HepG2 (cell line): ENCODE data around the gene GAREM2. TPM values are rescaled to one million over a fixed set of nuclear protein-coding genes. Genes with fewer than 3 reads are reported as not detected.

Source experiments
- ATF5 ChIP-seq: sonication (generic); formaldehyde crosslinking; IDR thresholded peaks from 2 replicates; pipeline ENCODE4 v1.4.0; 2020; ENCODE audit warnings: mild to moderate bottlenecking, low read depth, missing genetic modification reagents
- ATM ChIP-seq: fragments of 450-650 bp; IDR thresholded peaks from 2 replicates; pipeline ENCODE4 v1.7.1; 2017; ENCODE audit warnings: mild to moderate bottlenecking, borderline replicate concordance
- CEBPG ChIP-seq: IDR thresholded peaks from 2 replicates; pipeline ENCODE4 v1.6.1; 2016
- EHMT2 ChIP-seq: fragments of 200-600 bp; sonication (generic); IDR thresholded peaks from 2 replicates; pipeline ENCODE4 v1.7.0; 2017; ENCODE audit warnings: antibody characterized with exemption, low read depth, low read length, borderline replicate concordance
- EP300 ChIP-seq, 3 experiments: sonication (generic) in 1 of 3; formaldehyde crosslinking in 1 of 3; IDR thresholded peaks; 2 replicates each; pipeline versions ENCODE4 v1.5.1 to v1.6.1; 2011 to 2020; ENCODE audit warnings: low read depth in 2 of 3, low read length in 2 of 3, borderline replicate concordance in 1 of 3, improper control_type of control experiment in 1 of 3, mild to moderate bottlenecking in 1 of 3, missing genetic modification reagents in 1 of 3, moderate library complexity in 1 of 3
- FOXO1 ChIP-seq: sonication (generic); formaldehyde crosslinking; IDR thresholded peaks from 2 replicates; pipeline ENCODE4 v1.4.0; 2020; ENCODE audit warnings: missing genetic modification reagents
- GATAD2A ChIP-seq: IDR thresholded peaks from 2 replicates; pipeline ENCODE4 v1.6.1; 2016
- HES4 ChIP-seq: sonication (generic); formaldehyde crosslinking; IDR thresholded peaks from 2 replicates; pipeline ENCODE4 v1.9.0; 2021; ENCODE audit warnings: mild to moderate bottlenecking, missing genetic modification reagents, borderline replicate concordance
- HNF4A ChIP-seq: sonication (generic); formaldehyde crosslinking; IDR thresholded peaks from 2 replicates; pipeline ENCODE4 v1.4.0; 2020; ENCODE audit warnings: missing genetic modification reagents
- KDM6A ChIP-seq: IDR thresholded peaks from 2 replicates; pipeline ENCODE4 v1.6.1; 2016; ENCODE audit warnings: low read depth
- MIXL1 ChIP-seq: IDR thresholded peaks from 2 replicates; pipeline ENCODE4 v1.6.1; 2016
- MNT ChIP-seq: fragments of 450-650 bp; IDR thresholded peaks from 2 replicates; pipeline ENCODE4 v1.6.1; 2016
- NR1H2 ChIP-seq: sonication (generic); formaldehyde crosslinking; IDR thresholded peaks from 2 replicates; pipeline ENCODE4 v1.8.1; 2022; ENCODE audit warnings: low read depth, missing genetic modification reagents, borderline replicate concordance
- NR3C1 ChIP-seq: sonication (generic); formaldehyde crosslinking; IDR thresholded peaks from 2 replicates; pipeline ENCODE4 v1.4.0; 2020; ENCODE audit warnings: missing genetic modification reagents
- NRL ChIP-seq: sonication (generic); formaldehyde crosslinking; IDR thresholded peaks from 2 replicates; pipeline ENCODE4 v1.5.0; 2020; ENCODE audit warnings: missing genetic modification reagents, mild to moderate bottlenecking, moderate library complexity, borderline replicate concordance
- SNAPC4 ChIP-seq: sonication (generic); formaldehyde crosslinking; IDR thresholded peaks from 2 replicates; pipeline ENCODE4 v1.4.0; 2020; ENCODE audit warnings: mild to moderate bottlenecking, missing genetic modification reagents
- SOX6 ChIP-seq, 2 experiments: fragments of 450-650 bp in 1 of 2; sonication (generic) in 1 of 2; formaldehyde crosslinking in 1 of 2; IDR thresholded peaks; 2 replicates each; pipeline versions ENCODE4 v1.4.0 to v1.6.1; 2017 to 2020; ENCODE audit warnings: antibody characterized with exemption in 1 of 2, mild to moderate bottlenecking in 1 of 2, missing genetic modification reagents in 1 of 2
- ZNF121 ChIP-seq: sonication (generic); formaldehyde crosslinking; IDR thresholded peaks from 2 replicates; pipeline ENCODE4 v1.5.0; 2020; ENCODE audit warnings: mild to moderate bottlenecking, missing genetic modification reagents
- ZNF180 ChIP-seq: sonication (generic); formaldehyde crosslinking; IDR thresholded peaks from 2 replicates; pipeline ENCODE4 v1.4.0; 2020; ENCODE audit warnings: low read depth, missing genetic modification reagents, borderline replicate concordance
- ZNF224 ChIP-seq: sonication (generic); formaldehyde crosslinking; IDR thresholded peaks from 2 replicates; pipeline ENCODE4 v1.5.0; 2020; ENCODE audit warnings: mild to moderate bottlenecking, missing genetic modification reagents
- ZNF225 ChIP-seq: sonication (generic); formaldehyde crosslinking; IDR thresholded peaks from 2 replicates; pipeline ENCODE4 v1.4.0; 2020; ENCODE audit warnings: mild to moderate bottlenecking, missing genetic modification reagents
- ZNF607 ChIP-seq: sonication (generic); formaldehyde crosslinking; IDR thresholded peaks from 2 replicates; pipeline ENCODE4 v1.5.1; 2020; ENCODE audit warnings: missing genetic modification reagents, mild to moderate bottlenecking, borderline replicate concordance
- ZNF674 ChIP-seq: sonication (generic); formaldehyde crosslinking; IDR thresholded peaks from 2 replicates; pipeline ENCODE4 v1.5.0; 2020; ENCODE audit warnings: low read depth, mild to moderate bottlenecking, missing genetic modification reagents
- polyA plus RNA-seq, 8 experiments: library from polyadenylated mRNA; depleted of rRNA in 3 of 8; stranded (reverse) in 7 of 8; unstranded in 1 of 8; fragments of >200 nt; fragmentation: Illumina TruSeq in 4 of 8; extraction: Trizol in 4 of 8; gene quantifications; 2 replicates each; pipeline versions ENCODE4 v1.2.1 to v1.2.3, GENCODE V29; 2011 to 2016; ENCODE audit warnings: low read depth in 4 of 8, missing spikeins in 1 of 8, mixed read lengths in 1 of 8; ENCODE audit not compliant: insufficient read depth in 1 of 8
- total RNA-seq, 5 experiments: library from RNA; depleted of rRNA; stranded (reverse); fragments of >200 nt; fragmentation: Illumina TruSeq; extraction: Trizol; gene quantifications; 2 replicates each; pipeline ENCODE4 v1.2.3, GENCODE V29; 2016; ENCODE audit warnings: low read depth in 1 of 5

Gene GAREM2
- total and polyA plus RNA-seq, 2 of the 13 experiments (the other 11 are each of a cell fraction or from before 2014, with no cell fraction given), result 0.29 to 0.38 TPM

DNA sequence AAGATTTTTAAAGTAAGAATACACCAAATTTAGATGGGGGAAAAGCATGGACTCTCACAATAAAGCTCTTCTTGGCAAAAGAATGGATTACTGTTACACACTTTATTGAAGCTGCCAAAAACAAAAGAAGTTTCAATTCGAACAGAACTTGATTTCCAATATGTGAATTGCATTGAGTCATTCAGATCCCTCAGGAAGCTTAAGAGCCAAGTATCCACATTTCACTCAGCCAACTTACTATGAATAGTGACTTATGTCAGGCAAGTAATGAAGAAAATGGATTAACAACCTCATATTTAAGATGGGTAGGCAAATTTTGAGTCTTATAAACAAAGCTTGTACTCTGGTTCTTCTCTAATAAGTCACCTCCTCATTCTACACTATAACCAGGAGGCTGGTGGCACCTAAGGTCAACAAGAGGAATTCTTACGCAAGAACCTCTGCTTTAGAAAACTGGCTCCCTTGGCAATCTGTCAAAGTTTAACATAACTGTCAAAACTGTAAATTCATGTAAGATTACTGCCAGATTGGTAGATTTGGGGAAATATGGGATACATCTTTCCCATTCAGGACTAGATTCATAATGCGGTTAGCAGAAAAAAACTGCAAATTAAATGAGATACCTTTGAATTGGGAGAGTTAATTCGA, 65.5 kb downstream of the GAREM2 start (continued):
- no peak for TF ChIP-seq NRL (CRISPR knock-in tag)
- peak; percentile 86 for TF ChIP-seq GATAD2A (CRISPR knock-in tag)
- peak; percentile 98 for TF ChIP-seq CEBPG (CRISPR knock-in tag)
- no peak for TF ChIP-seq SNAPC4 (CRISPR knock-in tag)
- TF ChIP-seq HNF4A (CRISPR knock-in tag), result peak; percentile 45; the same call in 1 of the 2 replicates
- TF ChIP-seq ZNF224, result no peak
- TF ChIP-seq NR3C1, result no peak
- TF ChIP-seq HES4 (CRISPR knock-in tag), result no peak
- no peak for TF ChIP-seq NR1H2
- no peak for TF ChIP-seq ATM
- peak; percentile 64 for TF ChIP-seq FOXO1 (CRISPR knock-in tag)
- no peak for TF ChIP-seq ATF5
- peak in 1 of 2 experiments; percentile 41; a peak in 1 of 4 replicates for TF ChIP-seq EP300 (IDR thresholded peaks at IDR 0.05; ENCODE audit: low read depth in 2 of 2, low read length in 2 of 2)
- TF ChIP-seq EP300 (CRISPR knock-in tag; IDR thresholded peaks at IDR 0.05; ENCODE audit: borderline replicate concordance), result no peak; the same call in 1 of the 2 replicates
- no peak for TF ChIP-seq KDM6A
- no peak for TF ChIP-seq ZNF121 (CRISPR knock-in tag)
- no peak for TF ChIP-seq SOX6 (IDR thresholded peaks at IDR 0.05)
- peak; percentile 49; the same call in 1 of the 2 replicates for TF ChIP-seq SOX6 (CRISPR knock-in tag; IDR thresholded peaks at IDR 0.05)
- no peak for TF ChIP-seq ZNF674 (CRISPR knock-in tag)
- no peak for TF ChIP-seq ZNF607 (CRISPR knock-in tag)
- TF ChIP-seq ZNF225 (CRISPR knock-in tag), result no peak
- no peak for TF ChIP-seq ZNF180 (CRISPR knock-in tag)
- peak; percentile 31; the same call in 1 of the 2 replicates for TF ChIP-seq EHMT2
- TF ChIP-seq MIXL1 (CRISPR knock-in tag), result 0 out of 2 replicates have a peak, but pooled peaks have one; percentile 20
- no peak for TF ChIP-seq MNT
